ENCODE measurements around the gene SHISA9.

DNA sequence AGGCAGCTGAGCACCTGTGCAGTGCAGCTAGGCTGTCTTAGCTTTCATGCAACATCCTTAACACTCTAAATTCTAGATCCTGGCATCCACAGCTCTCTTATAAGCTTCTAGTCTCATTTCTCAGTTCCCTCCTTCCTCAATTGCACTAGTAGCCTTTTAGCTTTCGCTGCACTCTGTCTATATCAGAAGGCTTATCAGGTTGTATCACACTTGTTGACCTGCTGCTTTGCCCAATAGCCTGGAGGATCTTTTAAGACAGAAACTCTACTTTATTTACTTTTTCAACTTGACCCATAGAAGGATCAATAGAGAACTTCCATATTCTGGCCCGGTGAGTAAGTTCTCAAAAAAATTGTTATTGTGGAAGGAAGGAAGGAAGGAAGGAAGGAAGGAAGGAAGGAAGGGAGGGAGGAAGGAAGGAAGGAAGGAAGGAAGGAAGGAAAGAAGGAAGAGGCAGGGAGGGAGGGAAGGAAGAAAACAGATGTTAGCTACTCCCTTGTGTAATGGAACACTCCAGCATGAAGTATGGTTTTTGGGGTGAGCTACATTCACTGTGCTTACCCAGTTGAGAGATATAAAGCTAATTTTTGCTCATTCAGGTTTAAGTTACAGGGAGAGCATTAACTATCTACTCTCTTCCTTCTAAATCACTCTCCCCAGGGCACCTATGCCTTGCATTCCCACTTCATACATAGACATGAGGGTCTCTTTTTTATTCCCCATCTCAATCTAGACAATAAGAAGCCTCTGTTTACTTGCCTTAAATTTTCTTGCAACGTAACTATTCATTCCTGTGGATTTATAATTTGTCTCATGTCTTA lies 361.1 kb downstream of the SHISA9 start:
- TF ChIP-seq, protein P1, sequence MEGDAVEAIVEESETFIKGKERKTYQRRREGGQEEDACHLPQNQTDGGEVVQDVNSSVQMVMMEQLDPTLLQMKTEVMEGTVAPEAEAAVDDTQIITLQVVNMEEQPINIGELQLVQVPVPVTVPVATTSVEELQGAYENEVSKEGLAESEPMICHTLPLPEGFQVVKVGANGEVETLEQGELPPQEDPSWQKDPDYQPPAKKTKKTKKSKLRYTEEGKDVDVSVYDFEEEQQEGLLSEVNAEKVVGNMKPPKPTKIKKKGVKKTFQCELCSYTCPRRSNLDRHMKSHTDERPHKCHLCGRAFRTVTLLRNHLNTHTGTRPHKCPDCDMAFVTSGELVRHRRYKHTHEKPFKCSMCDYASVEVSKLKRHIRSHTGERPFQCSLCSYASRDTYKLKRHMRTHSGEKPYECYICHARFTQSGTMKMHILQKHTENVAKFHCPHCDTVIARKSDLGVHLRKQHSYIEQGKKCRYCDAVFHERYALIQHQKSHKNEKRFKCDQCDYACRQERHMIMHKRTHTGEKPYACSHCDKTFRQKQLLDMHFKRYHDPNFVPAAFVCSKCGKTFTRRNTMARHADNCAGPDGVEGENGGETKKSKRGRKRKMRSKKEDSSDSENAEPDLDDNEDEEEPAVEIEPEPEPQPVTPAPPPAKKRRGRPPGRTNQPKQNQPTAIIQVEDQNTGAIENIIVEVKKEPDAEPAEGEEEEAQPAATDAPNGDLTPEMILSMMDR (IDR thresholded peaks at IDR 0.05; ENCODE audit: insufficient read depth, low read length): no peak
- no peak for TF ChIP-seq POLR2AphosphoS5 (IDR thresholded peaks at IDR 0.05; ENCODE audit: low read depth)

Data from HL-60 (cell line).